Esophagus (tissue), 2 donors: ENCODE results near the gene PM20D1. TPM values are rescaled to one million over a fixed set of nuclear protein-coding genes. Genes with fewer than 3 reads are reported as not detected.
"Not testable (repeated sequence)": the region's sequence is repeated elsewhere in the genome, so short reads cannot be mapped to it uniquely, and the experiment has no call there.

ENCODE experiments used
- H3K27ac ChIP-seq, 2 donors: one replicate each; pipeline ENCODE4 v1.5.1; 2013; ENCODE audit warnings: low read depth in 2 of 2, mild to moderate bottlenecking in 2 of 2, inconsistent platforms in 1 of 2, low read length in 1 of 2, moderate library complexity in 1 of 2
- H3K27me3 ChIP-seq, 2 donors: one replicate each; pipeline ENCODE4 v1.6.1; 2013; ENCODE audit warnings: low read length in 2 of 2, control low read depth in 1 of 2, mild to moderate bottlenecking in 1 of 2; ENCODE audit not compliant: insufficient read depth in 2 of 2, control insufficient read depth in 1 of 2
- H3K36me3 ChIP-seq, 2 donors: one replicate each; pipeline ENCODE4 v1.6.1; 2013; ENCODE audit warnings: low read length in 1 of 2; ENCODE audit not compliant: control insufficient read depth in 2 of 2, insufficient read depth in 2 of 2
- H3K4me1 ChIP-seq, 2 donors: one replicate each; pipeline ENCODE4 v1.6.1; 2013; ENCODE audit warnings: low read length in 1 of 2; ENCODE audit not compliant: control insufficient read depth in 2 of 2, insufficient read depth in 2 of 2
- H3K4me3 ChIP-seq, 2 donors: one replicate each; pipeline ENCODE4 v1.5.1; 2013; ENCODE audit warnings: low read length in 2 of 2, mild to moderate bottlenecking in 2 of 2, low read depth in 1 of 2, moderate library complexity in 1 of 2
- H3K9me3 ChIP-seq, 2 donors: one replicate each; pipeline ENCODE4 v1.6.1; 2013; ENCODE audit warnings: mild to moderate bottlenecking in 2 of 2, low read depth in 1 of 2, low read length in 1 of 2, moderate library complexity in 1 of 2; ENCODE audit not compliant: control insufficient read depth in 2 of 2, insufficient read depth in 1 of 2
- WGBS, 2 donors: extraction: QIAGEN DNeasy Blood & Tissue Kit; methylation state at CpG; one replicate each; pipeline ENCODE4 v1.1.7; 2013; 5-methylcytosine and 5-hydroxymethylcytosine counted together
- polyA plus RNA-seq, 2 donors: library from polyadenylated mRNA; stranded (reverse); fragments of 200-250 nt; gene quantifications; one replicate each; pipeline ENCODE4 v1.2.3, GENCODE V29; 2013
- donor health status: healthy with polysubstance abuse.
- donor health status: Bipolar disorder and iron deficiency.

The PM20D1 gene
- polyA plus RNA-seq, 2 donors: not detected

DNA sequence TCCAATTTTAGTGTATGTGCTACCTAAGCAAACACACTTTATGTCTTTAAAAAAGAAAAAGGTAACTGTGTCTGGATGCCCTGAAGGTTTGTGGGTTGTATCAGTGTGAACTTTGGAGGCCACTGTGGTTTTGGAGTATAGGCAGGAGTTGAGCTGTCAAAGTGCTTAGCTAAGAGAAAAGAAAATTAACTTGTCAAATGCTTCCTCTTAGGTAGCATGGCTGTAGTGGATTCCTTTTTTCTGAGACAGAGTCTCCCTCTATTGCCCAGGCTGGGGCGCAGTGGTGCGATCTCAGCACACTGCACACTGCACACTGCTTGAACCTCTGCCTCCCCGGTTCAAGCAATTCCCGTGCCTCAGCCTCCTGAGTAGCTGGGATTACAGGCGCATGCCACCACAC lies 25.8 kb downstream of the PM20D1 start:
- no peaks in the 10 kb centered on the region for H3K27me3 ChIP-seq
- no peak overlapping the region for H3K4me3 ChIP-seq
- H3K36me3 ChIP-seq: no peaks in the 10 kb centered on the region
- H3K27ac ChIP-seq: no peak overlapping the region
- H3K9me3 ChIP-seq: no peaks in the 10 kb centered on the region
- WGBS, 2 donors: 91 to 97% methylated on average over 5 of the region's 5 CpGs
- H3K4me1 ChIP-seq: peaks cover 0 to 5% of the 10 kb centered on the region in 2 donors

DNA sequence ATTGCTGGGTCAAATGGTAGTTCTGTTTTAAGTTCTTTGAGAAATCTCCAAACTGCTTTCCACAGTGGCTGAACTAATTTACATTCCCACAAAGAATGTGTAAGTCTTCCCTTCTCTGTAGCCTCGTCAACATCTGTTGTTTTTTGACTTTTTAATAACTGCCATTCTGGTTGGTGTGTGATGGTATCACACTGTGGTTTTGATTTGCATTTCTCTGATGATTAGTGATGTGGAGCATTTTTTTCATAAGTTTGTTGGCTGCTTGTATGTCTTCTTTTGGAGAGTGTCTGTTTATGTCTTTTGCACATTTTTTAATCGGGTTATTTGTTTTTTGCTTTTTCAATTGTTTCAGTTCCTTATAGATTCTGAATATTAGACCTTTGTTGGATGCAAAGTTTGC lies 26.7 kb downstream of the PM20D1 start:
- H3K36me3 ChIP-seq, H3K9me3 ChIP-seq, H3K27ac ChIP-seq, H3K4me3 ChIP-seq, H3K4me1 ChIP-seq, H3K27me3 ChIP-seq: not testable (repeated sequence)
- 88 to 92% methylated on average over 2 of the region's 2 CpGs for WGBS, 2 donors

DNA sequence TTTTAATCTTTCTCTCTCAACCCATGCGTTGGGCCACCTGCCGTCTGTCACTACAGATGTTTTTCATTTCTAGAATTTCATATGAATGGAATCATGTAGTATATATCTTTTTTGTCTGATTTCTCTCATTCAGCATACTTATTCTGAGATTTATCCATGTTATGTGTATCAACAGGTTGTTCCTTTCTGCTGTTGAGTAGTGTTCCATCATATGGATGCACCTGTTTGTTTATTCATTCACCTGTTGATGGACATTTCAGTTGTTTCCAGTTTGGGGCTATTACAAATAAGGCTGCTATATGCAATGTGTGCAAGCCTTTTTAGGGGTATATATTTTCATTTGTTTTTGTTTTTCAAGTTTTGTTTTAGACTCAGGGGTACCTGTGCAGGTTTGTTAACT lies 27.5 kb downstream of the PM20D1 start:
- no peaks in the 10 kb centered on the region for H3K36me3 ChIP-seq
- H3K4me3 ChIP-seq: no peak overlapping the region
- WGBS, 2 donors: 86 to 91% methylated on average over 2 of the region's 2 CpGs
- H3K9me3 ChIP-seq: no peaks in the 10 kb centered on the region
- peaks cover 0 to 2% of the 10 kb centered on the region in 2 donors for H3K4me1 ChIP-seq
- H3K27ac ChIP-seq: no peak overlapping the region
- H3K27me3 ChIP-seq: no peaks in the 10 kb centered on the region

DNA sequence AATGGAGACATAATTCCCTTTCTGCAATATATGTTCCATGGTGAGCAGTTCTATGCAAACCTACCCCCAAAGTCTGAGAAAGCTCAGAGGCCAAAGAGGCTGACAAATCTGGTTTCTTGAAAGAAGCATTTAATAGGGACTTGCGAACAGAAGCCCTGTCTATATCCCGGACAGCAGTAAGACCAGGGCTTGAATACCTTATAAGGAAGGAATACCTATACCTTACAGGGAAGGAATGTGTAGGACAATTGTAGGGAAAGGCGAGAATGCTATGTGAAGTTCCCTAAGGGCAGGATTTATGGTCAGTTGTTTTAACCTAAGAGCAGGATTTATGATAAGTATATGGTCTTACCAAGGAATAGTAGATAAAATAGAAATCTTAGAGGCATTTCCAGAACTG lies 31.9 kb downstream of the PM20D1 start:
- 94% methylated on average over 3 of the region's 3 CpGs for WGBS, 2 donors

GRCh38 chr1:205817364-205817763 lies 32.6 kb downstream of the PM20D1 start:
- H3K27ac ChIP-seq: no peak overlapping the region
- H3K4me3 ChIP-seq: no peak overlapping the region
- WGBS, 2 donors: 69 to 81% methylated on average over 3 of the region's 3 CpGs
- H3K36me3 ChIP-seq: no peaks in the 10 kb centered on the region
- H3K27me3 ChIP-seq: no peaks in the 10 kb centered on the region
- H3K9me3 ChIP-seq: no peaks in the 10 kb centered on the region
- H3K4me1 ChIP-seq: peaks cover 0 to 4% of the 10 kb centered on the region in 2 donors

More for the DNA sequence above, 31.9 kb downstream of the PM20D1 start:
- Histone ChIP-seq H3K4me3 (no peak overlapping the region), H3K36me3 (no peaks in the 10 kb centered on the region), H3K27me3 (no peaks in the 10 kb centered on the region), H3K9me3 (no peaks in the 10 kb centered on the region), H3K4me1 (peaks cover 0 to 4% of the 10 kb centered on the region in 2 donors), H3K27ac (no peak overlapping the region)

GRCh38 chr1:205813755-205814058 lies 36.2 kb downstream of the PM20D1 start:
- no peaks in the 10 kb centered on the region for H3K27me3 ChIP-seq
- H3K9me3 ChIP-seq: no peaks in the 10 kb centered on the region
- H3K4me1 ChIP-seq: peaks cover 0 to 11% of the 10 kb centered on the region in 2 donors
- H3K4me3 ChIP-seq: peak overlapping the region; percentile 81 to 84
- H3K36me3 ChIP-seq: peaks cover 0 to 4% of the 10 kb centered on the region in 2 donors
- WGBS, 2 donors: 3% methylated on average over 14 of the region's 14 CpGs
- peak overlapping the region; percentile 77 to 81 for H3K27ac ChIP-seq

DNA sequence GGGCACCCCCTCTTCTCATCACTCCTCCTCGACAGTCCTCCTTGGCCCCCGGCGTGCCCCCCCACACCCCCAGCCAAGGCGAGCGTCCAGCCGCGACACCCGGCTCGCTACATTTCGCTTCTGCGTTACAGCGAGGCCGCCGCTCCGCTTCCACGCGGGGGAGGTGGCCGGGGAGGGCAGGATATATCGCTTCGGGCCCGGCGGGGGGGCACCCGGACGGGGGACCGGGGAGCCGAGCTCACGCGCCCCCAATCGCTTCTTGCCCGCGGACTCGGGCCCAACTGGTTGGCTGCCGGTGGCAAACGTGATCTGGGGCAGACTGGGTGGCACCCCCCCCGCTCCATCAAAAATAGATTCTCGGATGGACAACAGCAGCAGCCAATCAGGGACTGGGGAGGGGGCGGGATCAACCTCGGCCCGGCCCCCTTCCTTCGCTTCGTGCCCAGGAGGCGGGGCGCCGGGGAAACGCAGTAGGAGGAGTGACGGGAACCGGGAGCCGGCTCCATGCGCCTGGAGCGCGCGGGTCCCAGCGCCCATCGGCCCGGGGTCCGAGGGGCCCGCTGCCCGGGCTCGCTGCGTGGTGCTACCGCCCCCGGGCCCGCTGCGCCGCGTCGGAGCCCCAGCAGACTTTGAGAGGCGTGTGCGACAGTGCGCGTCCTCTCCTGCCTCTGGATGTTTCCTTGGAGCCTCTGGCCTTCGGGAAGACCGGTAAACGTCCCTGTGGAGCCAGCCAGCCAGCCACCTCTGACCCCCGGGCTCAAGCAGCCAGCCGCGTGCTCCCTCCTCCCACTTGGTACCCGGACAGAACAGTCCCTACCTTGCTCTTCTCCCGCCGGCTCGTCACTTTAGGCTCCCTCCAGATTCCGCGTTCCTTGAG lies 36.8 kb downstream of the PM20D1 start, which contains the start of gene SLC41A1:
SLC41A1 (minus strand) TSS at position 321 of the 877 bp plus-strand sequence. CDS start 2,757 bp downstream, outside the sequence.
- WGBS, 2 donors: 1% methylated on average over 64 to 83 of the region's 83 CpGs
- no peaks in the 10 kb centered on the region for H3K9me3 ChIP-seq
- peak within 1 kb of the TSS; percentile 81 to 84 for H3K4me3 ChIP-seq
- H3K27ac ChIP-seq: peak within 1 kb of the TSS; percentile 77 to 81
- peaks cover 0 to 4% of the 10 kb centered on the region in 2 donors for H3K36me3 ChIP-seq
- H3K27me3 ChIP-seq: no peaks in the 10 kb centered on the region
- peaks cover 0 to 11% of the 10 kb centered on the region in 2 donors for H3K4me1 ChIP-seq

DNA sequence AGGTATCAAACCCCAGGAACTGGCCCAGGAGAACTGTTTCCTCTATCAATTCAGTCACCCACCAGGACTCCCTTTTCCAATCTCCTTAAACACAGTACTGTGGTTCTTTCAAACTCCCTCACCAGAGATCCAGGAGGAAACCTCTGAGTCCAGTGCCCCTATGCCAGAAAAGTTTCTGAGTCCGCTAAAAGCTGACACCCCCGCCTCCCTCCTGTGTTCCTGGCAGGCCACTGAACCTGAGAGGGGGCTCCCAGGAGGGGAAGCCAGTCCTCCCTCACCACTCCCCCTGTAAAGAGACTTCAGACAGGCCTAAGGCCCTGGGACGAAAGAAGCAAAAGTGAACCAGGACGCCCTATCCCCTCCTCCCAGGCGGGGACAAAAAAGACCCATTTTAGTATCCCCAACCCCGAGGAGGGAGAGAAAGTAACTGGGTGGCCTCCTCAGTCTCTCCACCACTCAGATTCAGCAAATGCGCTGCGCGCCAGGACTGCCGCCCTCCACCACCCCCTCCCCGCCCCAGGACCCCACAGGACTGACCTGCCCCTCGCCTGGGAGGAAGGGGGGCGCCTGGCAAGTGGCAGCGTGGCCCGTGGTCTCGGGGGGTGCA lies 37.6 kb downstream of the PM20D1 start:
- Histone ChIP-seq H3K9me3 (no peaks in the 10 kb centered on the region), H3K4me1 (peaks cover 0 to 11% of the 10 kb centered on the region in 2 donors), H3K4me3 (peak overlapping the region; percentile 81 to 84), H3K27me3 (no peaks in the 10 kb centered on the region), H3K36me3 (peaks cover 0 to 4% of the 10 kb centered on the region in 2 donors), H3K27ac (peak overlapping the region; percentile 62 to 65)
- 0 to 3% methylated on average over 15 to 16 of the region's 16 CpGs for WGBS, 2 donors

GRCh38 chr1:205811660-205812059 lies 38.3 kb downstream of the PM20D1 start:
- WGBS, 2 donors: 42 to 46% methylated on average over 5 of the region's 5 CpGs
- peaks cover 0 to 11% of the 10 kb centered on the region in 2 donors for H3K4me1 ChIP-seq
- no peak overlapping the region for H3K4me3 ChIP-seq
- no peaks in the 10 kb centered on the region for H3K27me3 ChIP-seq
- H3K27ac ChIP-seq: no peak overlapping the region
- no peaks in the 10 kb centered on the region for H3K9me3 ChIP-seq
- peaks cover 0 to 7% of the 10 kb centered on the region in 2 donors for H3K36me3 ChIP-seq
